NCI-H2227 (cell line): Measurements from ENCODE around the gene NKIRAS2.

Experiments
- DNase-seq: peaks from one replicate; lab custom pipeline; 2025; ENCODE audit not compliant: unreplicated experiment; lab: John Stamatoyannopoulos, UW

Gene NKIRAS2

GRCh38 chr17:42019509-42020404 is at the start of gene NKIRAS2:
NKIRAS2 (plus strand) TSS chr17:42020090; CDS start chr17:42021578, 1,488 bp downstream.
- DNase-seq = peak; percentile 94

- no peak for DNase-seq
These were observed 49.0 kb upstream of the NKIRAS2 start for GRCh38 chr17:41970901-41971331.

GRCh38 chr17:41971721-41972523 is 48.0 kb upstream of the NKIRAS2 start:
- DNase-seq = no peak

GRCh38 chr17:41972571-41973407 is 47.1 kb upstream of the NKIRAS2 start:
- DNase-seq = no peak

GRCh38 chr17:41973408-41973811 is 46.5 kb upstream of the NKIRAS2 start:
- no peak for DNase-seq

GRCh38 chr17:41974031-41974430 is 45.9 kb upstream of the NKIRAS2 start:
- no peak for DNase-seq

GRCh38 chr17:41974658-41975057 is 45.2 kb upstream of the NKIRAS2 start:
- DNase-seq = no peak

GRCh38 chr17:41975099-41976083 is 44.5 kb upstream of the NKIRAS2 start:
- DNase-seq = no peak

GRCh38 chr17:41976142-41976768 is 43.6 kb upstream of the NKIRAS2 start:
- no peak for DNase-seq

GRCh38 chr17:41977991-41978390 is 41.9 kb upstream of the NKIRAS2 start:
- DNase-seq = no peak

GRCh38 chr17:41982026-41982760 is 37.7 kb upstream of the NKIRAS2 start:
- no peak for DNase-seq

GRCh38 chr17:41984454-41984853 is 35.4 kb upstream of the NKIRAS2 start:
- no peak for DNase-seq

GRCh38 chr17:41985919-41986318 is 34.0 kb upstream of the NKIRAS2 start:
- no peak for DNase-seq

- no peak for DNase-seq
These were observed 33.3 kb upstream of the NKIRAS2 start for GRCh38 chr17:41986634-41987033.

- no peak for DNase-seq
These were observed 32.2 kb upstream of the NKIRAS2 start for GRCh38 chr17:41987642-41988041.

- DNase-seq = no peak
These were observed 31.5 kb upstream of the NKIRAS2 start for GRCh38 chr17:41988418-41988817.

GRCh38 chr17:41989702-41990419 is 30.0 kb upstream of the NKIRAS2 start:
- no peak for DNase-seq

GRCh38 chr17:41992576-41992975 is 27.3 kb upstream of the NKIRAS2 start:
- no peak for DNase-seq
